ENCODE data around the gene SPP1.
"Not testable (repeated sequence)": the region's sequence is repeated elsewhere in the genome, so short reads cannot be mapped to it uniquely, and the experiment has no call there.

SPP1 gene

DNA sequence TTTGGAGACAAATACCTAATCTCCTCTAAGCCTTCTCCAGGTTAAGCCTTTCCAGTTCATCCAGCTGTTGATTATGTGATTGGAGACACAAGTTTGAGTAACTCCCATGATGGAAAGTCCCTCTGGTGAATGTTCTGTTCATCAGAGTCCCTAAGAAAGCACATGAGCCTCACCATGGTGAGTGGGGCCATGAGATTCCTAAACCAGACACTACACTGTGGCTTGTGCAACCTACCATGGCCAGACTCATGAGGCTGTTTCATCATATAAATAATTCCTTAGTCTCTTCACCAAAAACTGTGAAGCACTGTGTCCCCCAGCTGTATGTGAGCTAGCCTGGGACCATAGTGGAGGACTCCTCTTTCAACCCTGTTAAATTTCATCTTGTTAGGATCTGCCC is 46.3 kb downstream of the SPP1 start:
- DNase-seq (ENCODE audit: low spot score): no peak
- TF ChIP-seq, protein P1, sequence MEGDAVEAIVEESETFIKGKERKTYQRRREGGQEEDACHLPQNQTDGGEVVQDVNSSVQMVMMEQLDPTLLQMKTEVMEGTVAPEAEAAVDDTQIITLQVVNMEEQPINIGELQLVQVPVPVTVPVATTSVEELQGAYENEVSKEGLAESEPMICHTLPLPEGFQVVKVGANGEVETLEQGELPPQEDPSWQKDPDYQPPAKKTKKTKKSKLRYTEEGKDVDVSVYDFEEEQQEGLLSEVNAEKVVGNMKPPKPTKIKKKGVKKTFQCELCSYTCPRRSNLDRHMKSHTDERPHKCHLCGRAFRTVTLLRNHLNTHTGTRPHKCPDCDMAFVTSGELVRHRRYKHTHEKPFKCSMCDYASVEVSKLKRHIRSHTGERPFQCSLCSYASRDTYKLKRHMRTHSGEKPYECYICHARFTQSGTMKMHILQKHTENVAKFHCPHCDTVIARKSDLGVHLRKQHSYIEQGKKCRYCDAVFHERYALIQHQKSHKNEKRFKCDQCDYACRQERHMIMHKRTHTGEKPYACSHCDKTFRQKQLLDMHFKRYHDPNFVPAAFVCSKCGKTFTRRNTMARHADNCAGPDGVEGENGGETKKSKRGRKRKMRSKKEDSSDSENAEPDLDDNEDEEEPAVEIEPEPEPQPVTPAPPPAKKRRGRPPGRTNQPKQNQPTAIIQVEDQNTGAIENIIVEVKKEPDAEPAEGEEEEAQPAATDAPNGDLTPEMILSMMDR (conservative IDR thresholded peaks at IDR 0.05; ENCODE audit: low read depth): no peak
- CTCF ChIA-PET: interaction anchor here (0.6 to 1.0 kb wide), 2 partner anchors 11 to 191 kb away, joined by 3 read pairs; no protein-coding TSS in a partner anchor
- POLR2A ChIA-PET (ENCODE audit: low non-redundant PET): no interaction called here
- H3K27ac ChIP-seq: no peak overlapping the region

DNA sequence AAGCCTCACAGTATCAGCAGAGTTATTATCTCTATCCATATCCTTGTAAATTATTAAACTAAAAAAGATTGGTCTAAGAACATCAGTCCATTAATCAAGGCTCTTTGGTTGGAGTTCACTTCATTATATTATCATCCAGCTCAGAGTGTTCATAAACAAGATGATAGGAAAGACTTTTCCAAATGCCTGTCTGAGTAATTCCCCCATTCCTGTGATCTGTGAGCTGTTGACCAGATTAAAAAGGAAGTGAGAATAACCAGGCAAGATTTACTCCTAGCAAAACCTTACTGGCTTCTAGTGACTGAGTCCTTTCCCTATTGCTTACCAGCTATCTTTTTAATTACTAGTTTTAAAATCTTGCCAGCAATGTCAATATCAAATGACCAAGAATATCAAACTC is 46.8 kb downstream of the SPP1 start:
- DNase-seq (ENCODE audit: low spot score): no peak
- POLR2A ChIA-PET (ENCODE audit: low non-redundant PET): no interaction called here
- CTCF ChIA-PET: interaction anchor here (1.4 kb wide), 1 partner anchor 11 kb away, joined by 4 read pairs; no protein-coding TSS in a partner anchor
- no peak overlapping the region for H3K27ac ChIP-seq
- TF ChIP-seq, protein P1 (conservative IDR thresholded peaks at IDR 0.05; ENCODE audit: low read depth): no peak

DNA sequence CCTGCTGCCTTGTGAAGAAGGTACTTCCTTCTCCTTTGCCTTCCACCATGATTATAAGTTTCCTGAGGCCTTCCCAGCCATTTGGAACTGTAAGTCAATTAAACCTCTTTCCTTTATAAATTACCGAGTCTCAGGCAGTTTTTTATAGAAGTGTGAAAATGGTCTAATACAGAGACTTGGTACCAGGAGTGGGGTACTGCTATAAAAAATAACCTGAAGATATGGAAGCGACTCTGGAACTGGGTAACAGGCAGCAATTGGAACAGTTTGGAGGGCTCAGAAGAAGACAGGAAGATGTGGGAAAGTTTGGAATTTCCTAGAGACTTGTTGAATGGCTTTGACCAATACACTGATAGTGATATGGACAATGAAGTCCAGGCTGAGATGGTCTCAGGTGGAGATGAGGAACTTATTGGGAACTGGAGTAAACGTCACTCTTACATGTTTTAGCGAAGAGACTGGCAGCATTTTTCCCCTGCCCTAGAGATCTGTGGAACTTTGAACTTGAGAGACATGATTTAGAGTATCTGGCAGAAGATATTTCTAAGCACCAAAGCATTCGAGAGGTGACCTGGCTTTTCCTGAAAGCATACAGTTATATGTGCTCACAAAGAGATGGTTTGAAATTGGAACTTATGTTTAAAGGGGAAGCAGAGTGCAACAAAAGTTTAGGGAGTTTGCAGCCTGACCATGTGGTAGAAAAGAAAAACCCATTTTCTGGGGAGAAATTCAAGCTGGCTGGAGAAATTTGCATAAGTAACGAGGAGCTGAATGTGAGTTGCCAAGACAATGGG is 50.6 kb downstream of the SPP1 start:
- CTCF ChIA-PET: interaction anchor here (0.7 kb wide), 1 partner anchor 489 kb away, joined by 4 read pairs; no protein-coding TSS in a partner anchor
- H3K27ac ChIP-seq; DNase-seq (ENCODE audit: low spot score); POLR2A ChIA-PET (ENCODE audit: low non-redundant PET): not testable (repeated sequence)

DNA sequence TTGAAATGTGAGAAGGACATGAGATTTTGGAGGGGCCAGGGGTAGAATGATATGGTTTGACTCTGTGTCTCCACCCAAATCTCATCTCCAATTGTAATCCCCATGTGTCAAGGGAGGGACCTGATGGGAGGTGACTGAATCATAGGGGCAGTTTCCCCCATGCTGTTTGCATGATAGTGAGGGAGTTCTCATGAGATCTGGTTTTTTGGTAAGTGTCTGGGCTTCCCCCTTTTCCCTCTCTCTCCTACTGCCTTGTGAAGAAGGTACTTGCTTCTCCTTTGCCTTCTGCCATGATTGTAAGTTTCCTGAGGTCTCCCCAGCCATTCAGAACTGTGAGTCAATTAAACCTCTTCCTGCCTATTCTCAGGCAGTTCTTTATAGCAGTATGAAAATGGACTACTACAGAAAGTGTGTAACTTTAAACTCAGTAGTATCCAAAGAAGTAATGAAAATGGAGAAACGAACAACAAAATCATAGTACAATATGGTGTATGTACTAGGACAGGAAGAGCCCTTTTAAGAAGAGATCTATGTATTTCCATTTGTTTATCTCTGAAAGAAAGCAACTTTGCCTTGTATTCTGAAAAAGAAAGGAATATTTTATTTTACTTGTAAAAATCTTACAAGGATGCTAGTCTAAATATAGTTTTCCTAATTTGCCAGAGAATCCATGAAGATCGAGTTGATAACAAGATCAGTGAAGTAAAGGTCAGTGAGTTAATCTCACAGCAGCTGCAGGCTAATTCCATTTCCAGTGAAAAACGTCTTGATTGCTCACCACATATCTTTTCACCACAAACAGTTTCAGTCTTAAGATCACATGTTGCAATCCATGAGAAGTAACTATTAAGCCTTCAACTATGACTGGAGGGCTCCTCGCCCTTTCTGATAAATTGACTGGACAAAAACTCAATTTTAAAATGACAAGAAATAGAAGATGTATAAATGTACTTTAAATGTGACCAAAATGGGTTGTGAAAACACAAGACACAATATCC is 52.4 kb downstream of the SPP1 start:
- H3K27ac ChIP-seq: no peak overlapping the region
- TF ChIP-seq, protein P1 (conservative IDR thresholded peaks at IDR 0.05; ENCODE audit: low read depth): no peak
- CTCF ChIA-PET: interaction anchor here (0.8 kb wide), 1 partner anchor 164 kb away, joined by 4 read pairs; no protein-coding TSS in a partner anchor
- peak; percentile 72 for DNase-seq (ENCODE audit: low spot score)
- POLR2A ChIA-PET (ENCODE audit: low non-redundant PET): no interaction called here

DNA sequence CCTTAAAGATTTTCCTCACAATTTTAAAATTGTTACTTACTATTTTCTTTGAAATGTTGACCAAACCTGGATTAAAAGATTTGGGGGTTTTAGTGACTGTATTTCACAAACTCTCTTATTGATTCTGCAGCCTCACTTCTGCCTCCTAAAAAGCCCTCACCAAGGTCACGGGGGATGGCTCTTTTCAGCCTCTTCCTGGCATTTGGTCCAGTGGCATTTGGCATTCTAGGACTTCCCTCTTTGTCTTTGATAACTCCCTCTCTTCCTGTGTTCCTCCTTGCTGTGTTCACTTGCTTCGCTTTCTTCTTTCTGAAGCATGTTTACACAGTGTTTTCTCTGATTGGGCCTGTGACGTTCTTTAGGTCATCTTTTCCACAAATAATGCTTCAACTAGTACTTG is 53.4 kb downstream of the SPP1 start:
- POLR2A ChIA-PET (ENCODE audit: low non-redundant PET): no interaction called here
- CTCF ChIA-PET: no interaction called here
- DNase-seq (ENCODE audit: low spot score): no peak
- no peak overlapping the region for H3K27ac ChIP-seq
- TF ChIP-seq, protein P1 (conservative IDR thresholded peaks at IDR 0.05; ENCODE audit: low read depth): no peak

DNA sequence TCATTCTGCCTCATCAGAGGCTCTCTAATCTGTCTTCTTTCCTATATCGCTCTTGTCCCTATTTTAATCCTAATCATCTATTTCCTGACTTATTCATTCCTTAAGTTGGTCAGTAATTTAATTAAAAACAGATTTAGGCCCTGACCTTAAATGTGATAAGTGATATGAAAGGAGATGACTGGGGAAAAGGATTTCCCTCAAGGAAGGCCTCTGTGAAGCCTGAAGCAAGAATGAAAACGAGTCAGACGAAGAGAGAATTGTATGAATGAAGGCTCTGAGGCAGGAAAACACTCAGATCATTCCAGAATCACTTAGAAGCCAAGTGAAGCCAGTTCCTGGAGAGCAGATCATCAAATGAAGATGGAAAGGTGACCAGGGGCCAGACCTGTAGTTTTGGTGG is 54.0 kb downstream of the SPP1 start:
- TF ChIP-seq, protein P1 (conservative IDR thresholded peaks at IDR 0.05; ENCODE audit: low read depth): no peak
- CTCF ChIA-PET: no interaction called here
- no peak for DNase-seq (ENCODE audit: low spot score)
- H3K27ac ChIP-seq: no peak overlapping the region
- POLR2A ChIA-PET (ENCODE audit: low non-redundant PET): no interaction called here
